Small intestine (tissue), 7 donors: Measurements from ENCODE around the gene NYNRIN. TPM values are rescaled to one million over a fixed set of nuclear protein-coding genes. Genes with fewer than 3 reads are reported as not detected.

Source experiments
- DNase-seq, 2 donors: peaks; one replicate each; pipeline versions ENCODE4 v3.0.0 to v3.0.0-alpha.2; 2013
- FAIRE-seq: peaks from 2 replicates; lab custom pipeline; 2012; peaks lifted over from hg19 to GRCh38; lab: Jason Lieb, UNC
- H3K27ac ChIP-seq, 3 donors: one replicate each; pipeline ENCODE4 v1.5.1; 2013; ENCODE audit warnings: low read length in 2 of 3, mild to moderate bottlenecking in 2 of 3, control low read depth in 1 of 3, inconsistent platforms in 1 of 3, low read depth in 1 of 3, moderate library complexity in 1 of 3
- H3K27me3 ChIP-seq, 3 donors: one replicate each; pipeline ENCODE4 v1.6.1; 2013; ENCODE audit warnings: low read length in 3 of 3, inconsistent platforms in 1 of 3; ENCODE audit not compliant: control insufficient read depth in 3 of 3, insufficient read depth in 3 of 3
- H3K36me3 ChIP-seq, 3 donors: one replicate each; pipeline ENCODE4 v1.6.1; 2013; ENCODE audit warnings: low read length in 3 of 3, inconsistent platforms in 1 of 3, low read depth in 1 of 3, mild to moderate bottlenecking in 1 of 3, moderate library complexity in 1 of 3; ENCODE audit not compliant: control insufficient read depth in 3 of 3, insufficient read depth in 2 of 3
- H3K4me1 ChIP-seq, 3 donors: one replicate each; pipeline ENCODE4 v1.6.1; 2013; ENCODE audit warnings: low read length in 2 of 3, inconsistent platforms in 1 of 3, low read depth in 1 of 3, mild to moderate bottlenecking in 1 of 3, moderate library complexity in 1 of 3; ENCODE audit not compliant: control insufficient read depth in 3 of 3, insufficient read depth in 2 of 3
- H3K4me3 ChIP-seq, 3 donors: one replicate each; pipeline ENCODE4 v1.5.1; 2013; ENCODE audit warnings: low read length in 3 of 3, control low read depth in 1 of 3, inconsistent platforms in 1 of 3, low read depth in 1 of 3, mild to moderate bottlenecking in 1 of 3, moderate library complexity in 1 of 3
- H3K9me3 ChIP-seq, 2 donors: one replicate each; pipeline ENCODE4 v1.6.1; 2013; ENCODE audit warnings: low read depth in 1 of 2, low read length in 1 of 2; ENCODE audit not compliant: control insufficient read depth in 2 of 2, insufficient read depth in 1 of 2
- WGBS, 3 donors: extraction: QIAGEN DNeasy Blood & Tissue Kit; methylation state at CpG; one replicate each; pipeline ENCODE4 v1.1.7; 2013; 5-methylcytosine and 5-hydroxymethylcytosine counted together
- polyA plus RNA-seq, 4 donors: library from polyadenylated mRNA; stranded (reverse) in 3 of 4; unstranded in 1 of 4; fragments of 200-250 nt in 3 of 4; fragments of 120-200 nt in 1 of 4; gene quantifications; one replicate each; pipeline versions ENCODE4 v1.2.1 to v1.2.3, GENCODE V29; 2013
- donor health status: healthy with polysubstance abuse.
- donor health status: control.
- donor health status: control.
- donor health status: Bipolar disorder and iron deficiency.
- donor health status: healthy.

The NYNRIN gene
- polyA plus RNA-seq, 4 donors, result 0.22 to 53.2 (median 3.9) TPM

DNA sequence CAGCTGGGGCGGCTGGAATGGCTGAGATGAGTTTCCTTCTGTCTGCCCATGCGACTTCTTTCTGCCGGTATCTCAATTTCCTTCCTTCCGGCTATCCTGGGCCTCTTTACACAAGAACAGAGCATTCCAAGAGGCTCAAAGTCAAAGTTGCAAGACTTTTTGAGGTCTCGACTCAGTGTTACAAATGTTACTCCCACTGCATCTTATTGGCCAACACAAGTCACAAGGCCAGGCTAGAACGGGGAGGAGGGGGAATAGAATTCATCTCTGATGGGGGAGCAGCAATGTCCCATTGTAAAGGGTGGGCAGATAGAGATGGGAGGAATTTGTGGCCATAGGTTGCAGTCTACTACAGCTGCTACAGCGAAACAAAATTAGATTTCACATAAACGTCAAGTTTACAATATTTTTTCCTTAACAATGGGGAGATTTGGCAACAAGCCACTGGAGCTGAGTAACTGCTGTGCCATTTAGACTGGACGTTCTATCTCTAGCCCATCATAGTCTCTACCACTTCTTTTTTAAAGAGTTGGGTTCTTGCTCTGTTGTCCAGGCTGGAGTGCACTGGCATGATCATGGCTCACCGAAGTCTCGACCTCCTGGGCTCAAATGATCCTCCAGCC, 9.5 kb upstream of the NYNRIN start:
- Histone ChIP-seq H3K9me3 (peaks cover 0 to 6% of the 10 kb centered on the region in 2 donors), H3K27me3 (no peaks in the 10 kb centered on the region), H3K36me3 (no peaks in the 10 kb centered on the region), H3K4me3 (no peak overlapping the region), H3K27ac (peak overlapping the region in 1 of 3 donors; percentile 91), H3K4me1 (peaks cover 0 to 42% (median 0%) of the 10 kb centered on the region in 3 donors)
- FAIRE-seq, result no peak
- 63 to 80% (median 75%) methylated on average over 11 of the region's 11 CpGs for WGBS, 3 donors
- DNase-seq, result peak in 1 of 2 donors; percentile 71

- Histone ChIP-seq H3K4me1 (peaks cover 0 to 40% (median 0%) of the 10 kb centered on the region in 3 donors), H3K27ac (no peak overlapping the region), H3K27me3 (no peaks in the 10 kb centered on the region), H3K36me3 (no peaks in the 10 kb centered on the region), H3K4me3 (no peak overlapping the region), H3K9me3 (peaks cover 0 to 6% of the 10 kb centered on the region in 2 donors)
- WGBS, 3 donors, result 55 to 61% (median 57%) methylated on average over 6 of the region's 6 CpGs
- FAIRE-seq (no peak), DNase-seq (no peak)
Measured at GRCh38 chr14:24390701-24391468, 7.9 kb upstream of the NYNRIN start.

- FAIRE-seq (no peak), DNase-seq (peak; percentile 41 to 69)
- no peaks in the 10 kb centered on the region for H3K27me3 ChIP-seq
- H3K4me1 ChIP-seq, result peaks cover 0 to 36% (median 0%) of the 10 kb centered on the region in 3 donors
- WGBS, 3 donors, result 26 to 55% (median 45%) methylated on average over 8 of the region's 8 CpGs
- no peaks in the 10 kb centered on the region for H3K36me3 ChIP-seq
- H3K27ac ChIP-seq, result peak overlapping the region in 1 of 3 donors; percentile 50
- no peak overlapping the region for H3K4me3 ChIP-seq
- H3K9me3 ChIP-seq, result peaks cover 0 to 6% of the 10 kb centered on the region in 2 donors
Measured at GRCh38 chr14:24392325-24393091, 6.3 kb upstream of the NYNRIN start.

DNA sequence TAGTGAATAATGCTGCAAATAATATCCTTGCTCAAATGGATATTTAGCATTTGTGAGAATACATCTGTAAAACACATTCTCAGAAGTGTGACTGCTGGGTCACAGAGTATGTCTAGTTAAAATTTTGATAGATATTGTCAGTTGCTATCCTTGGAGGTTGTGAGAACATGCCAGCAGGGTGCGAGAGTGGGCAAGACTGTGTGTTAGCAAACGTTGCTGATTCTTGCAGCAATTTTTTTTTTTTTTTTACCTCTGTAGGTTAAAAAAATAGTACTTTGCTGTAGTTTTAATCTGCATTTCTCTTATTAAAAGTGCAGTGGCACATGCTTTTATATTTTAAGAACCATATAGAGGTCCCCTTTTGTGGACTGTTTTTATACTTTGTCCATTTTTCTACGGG, 4.5 kb upstream of the NYNRIN start:
- WGBS, 3 donors, result 33 to 48% (median 39%) methylated on average over 3 of the region's 3 CpGs
- Histone ChIP-seq H3K4me1 (peaks cover 0 to 30% (median 5%) of the 10 kb centered on the region in 3 donors), H3K36me3 (no peaks in the 10 kb centered on the region), H3K9me3 (peaks cover 0 to 6% of the 10 kb centered on the region in 2 donors), H3K27me3 (no peaks in the 10 kb centered on the region), H3K4me3 (no peak overlapping the region), H3K27ac (no peak overlapping the region)
- DNase-seq (no peak), FAIRE-seq (no peak)

- DNase-seq, result no peak
- Histone ChIP-seq H3K36me3 (peaks cover 0 to 7% (median 0%) of the 10 kb centered on the region in 3 donors), H3K9me3 (peaks cover 0 to 6% of the 10 kb centered on the region in 2 donors), H3K27me3 (no peaks in the 10 kb centered on the region), H3K4me3 (no peak overlapping the region), H3K27ac (no peak overlapping the region), H3K4me1 (peaks cover 5 to 33% (median 13%) of the 10 kb centered on the region in 3 donors)
- WGBS, 3 donors, result 67 to 77% (median 68%) methylated on average over 8 of the region's 8 CpGs
- FAIRE-seq, result no peak
Measured at GRCh38 chr14:24395609-24396582, 2.9 kb upstream of the NYNRIN start.

DNA sequence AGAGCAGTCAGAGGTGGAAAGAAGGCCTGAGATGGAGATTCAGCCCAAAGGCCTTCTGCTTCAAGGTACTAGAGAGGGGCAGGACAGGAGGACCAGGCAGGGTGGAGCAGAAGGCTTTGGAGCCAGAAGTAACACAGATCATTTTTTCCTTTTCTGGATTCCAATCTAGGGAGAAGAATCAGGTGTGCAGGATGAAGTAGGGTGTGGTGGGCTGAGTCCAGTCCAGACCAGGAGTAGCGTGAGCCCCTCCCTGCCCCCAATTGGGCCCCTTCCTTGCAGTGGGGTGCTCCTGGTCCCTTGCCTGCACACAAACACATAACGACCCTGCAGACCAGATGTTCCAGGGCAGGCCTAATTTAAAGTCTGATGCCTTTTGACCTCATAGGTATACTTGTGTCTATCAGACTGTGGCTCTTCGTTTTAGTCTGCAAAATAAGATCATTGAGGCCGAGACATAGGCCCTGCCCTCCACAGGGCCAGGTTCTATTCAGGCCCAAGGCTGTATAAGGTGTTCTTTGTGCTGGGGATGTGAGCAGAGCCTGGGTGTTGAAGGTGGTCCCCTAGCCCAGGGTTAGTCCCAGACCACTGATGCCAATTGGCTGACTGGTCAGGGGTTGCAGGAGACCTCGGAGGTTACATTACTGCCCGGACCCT, 1.0 kb upstream of the NYNRIN start:
- WGBS, 3 donors, result 33 to 48% (median 48%) methylated on average over 5 to 6 of the region's 6 CpGs
- FAIRE-seq (no peak), DNase-seq (peak in 1 of 2 donors; percentile 55)
- Histone ChIP-seq H3K36me3 (peaks cover 0 to 17% (median 0%) of the 10 kb centered on the region in 3 donors), H3K27ac (peak overlapping the region in 2 of 3 donors; percentile 62 to 85), H3K27me3 (no peaks in the 10 kb centered on the region), H3K4me1 (peaks cover 5 to 42% (median 20%) of the 10 kb centered on the region in 3 donors), H3K4me3 (peak overlapping the region in 1 of 3 donors; percentile 76), H3K9me3 (no peaks in the 10 kb centered on the region)

- 17 to 30% (median 22%) methylated on average over 7 of the region's 7 CpGs for WGBS, 3 donors
- Histone ChIP-seq H3K9me3 (no peaks in the 10 kb centered on the region), H3K36me3 (peaks cover 0 to 17% (median 0%) of the 10 kb centered on the region in 3 donors), H3K27me3 (no peaks in the 10 kb centered on the region), H3K27ac (peak overlapping the region in 2 of 3 donors; percentile 62 to 85), H3K4me1 (peaks cover 5 to 41% (median 22%) of the 10 kb centered on the region in 3 donors), H3K4me3 (peak overlapping the region in 1 of 3 donors; percentile 76)
- DNase-seq, result peak in 1 of 2 donors; percentile 73
- FAIRE-seq, result no peak
Measured at GRCh38 chr14:24398293-24398652, 530 bp upstream of the NYNRIN start.
